Muscle of back (tissue), 11 donors: ENCODE data around the gene PRMT1. TPM values are rescaled to one million over a fixed set of nuclear protein-coding genes. Genes with fewer than 3 reads are reported as not detected.
"Not testable (repeated sequence)": the region's sequence is repeated elsewhere in the genome, so short reads cannot be mapped to it uniquely, and the experiment has no call there.

Experiments used
- DNase-seq, 3 donors: peaks; one replicate each; pipeline versions ENCODE4 v3.0.0 to v3.0.0-alpha.2; 2013
- polyA plus RNA-seq, 10 donors: library from polyadenylated mRNA; unstranded; fragments of 120-200 nt; gene quantifications; one replicate each; pipeline ENCODE4 v1.2.1, GENCODE V29; 2013; ENCODE audit not compliant: insufficient read length in 10 of 10

The PRMT1 gene
- polyA plus RNA-seq, 10 donors: 169 to 194 (median 184) TPM

GRCh38 chr19:49713236-49713845 lies 36.3 kb downstream of the PRMT1 start:
- no peak for DNase-seq

- no peak for DNase-seq
Measured at GRCh38 chr19:49716154-49716553, 39.1 kb downstream of the PRMT1 start.

GRCh38 chr19:49718511-49718910 lies 41.4 kb downstream of the PRMT1 start:
- peak in 2 of 3 donors; percentile 11 to 51 for DNase-seq

GRCh38 chr19:49718991-49719390 lies 41.9 kb downstream of the PRMT1 start:
- DNase-seq: no peak

GRCh38 chr19:49719420-49719819 lies 42.3 kb downstream of the PRMT1 start:
- not testable (repeated sequence) for DNase-seq

GRCh38 chr19:49727217-49728030 lies 50.4 kb downstream of the PRMT1 start:
- DNase-seq: peak in 2 of 3 donors; percentile 23 to 65

- DNase-seq: no peak
Measured at GRCh38 chr19:49730166-49730565, 53.1 kb downstream of the PRMT1 start.

Other genes starting within 250 kb of the PRMT1 start
- gene SLC17A7, start 235.7 kb upstream of the PRMT1 start, polyA plus RNA-seq: 1 to 10 TPM in 6 of 10 donors, under 1 TPM in 4; 0.45 to 2.0 (median 1.1) TPM
- gene PIH1D1, start 225.5 kb upstream of the PRMT1 start, polyA plus RNA-seq: 10 to 100 TPM; 34.6 to 51.9 (median 37.9) TPM
- gene ALDH16A1, start 224.0 kb upstream of the PRMT1 start, polyA plus RNA-seq: 10 to 100 TPM in 7 of 10 donors, 1 to 10 TPM in 3; 6.0 to 17.8 (median 10.6) TPM
- 1 to 10 TPM; 2.2 to 8.1 (median 3.4) TPM for gene FLT3LG, start 203.1 kb upstream of the PRMT1 start, polyA plus RNA-seq
- gene RPL13A, start 189.7 kb upstream of the PRMT1 start, polyA plus RNA-seq: 1,000 to 10,000 TPM; 3,542 to 5,037 (median 4,448) TPM
- 1,000 to 10,000 TPM; 2,415 to 3,967 (median 3,509) TPM for gene RPS11, start 180.8 kb upstream of the PRMT1 start, polyA plus RNA-seq
- 100 to 1,000 TPM; 144 to 218 (median 175) TPM for gene FCGRT, start 164.6 kb upstream of the PRMT1 start, polyA plus RNA-seq
- gene RCN3, start 149.3 kb upstream of the PRMT1 start, polyA plus RNA-seq: 10 to 100 TPM; 37.0 to 96.6 (median 55.4) TPM
- 10 to 100 TPM; 42.8 to 73.0 (median 54.0) TPM for gene NOSIP, start 96.7 kb upstream of the PRMT1 start, polyA plus RNA-seq
- under 1 TPM; 0.22 to 0.81 (median 0.57) TPM for gene PRRG2, start 96.0 kb upstream of the PRMT1 start, polyA plus RNA-seq
- 10 to 100 TPM; 12.2 to 20.5 (median 16.1) TPM for gene PRR12, start 86.1 kb upstream of the PRMT1 start, polyA plus RNA-seq
- gene RRAS, start 37.1 kb upstream of the PRMT1 start, polyA plus RNA-seq: 10 to 100 TPM; 24.2 to 35.5 (median 30.9) TPM
- gene SCAF1, start 35.1 kb upstream of the PRMT1 start, polyA plus RNA-seq: 10 to 100 TPM; 19.3 to 32.8 (median 25.3) TPM
- gene IRF3, start 11.4 kb upstream of the PRMT1 start, polyA plus RNA-seq: 10 to 100 TPM; 25.2 to 44.4 (median 33.7) TPM
- 10 to 100 TPM; 21.3 to 32.7 (median 25.3) TPM for gene BCL2L12, start 11.3 kb upstream of the PRMT1 start, polyA plus RNA-seq
- 1 to 10 TPM in 4 of 10 donors, under 1 TPM in 6; 0.47 to 1.4 (median 0.93) TPM for gene ADM5, start 12.3 kb downstream of the PRMT1 start, polyA plus RNA-seq
- gene CPT1C, start 13.8 kb downstream of the PRMT1 start, polyA plus RNA-seq: 10 to 100 TPM in 3 of 10 donors, 1 to 10 TPM in 7; 7.0 to 21.4 (median 9.7) TPM
- 1 to 10 TPM in 2 of 10 donors, under 1 TPM in 8; 0.39 to 1.2 (median 0.81) TPM for gene TSKS, start 86.0 kb downstream of the PRMT1 start, polyA plus RNA-seq
- 10 to 100 TPM; 47.9 to 61.1 (median 54.5) TPM for gene AP2A1, start 89.7 kb downstream of the PRMT1 start, polyA plus RNA-seq
- gene FUZ, start 136.0 kb downstream of the PRMT1 start, polyA plus RNA-seq: 10 to 100 TPM; 13.3 to 21.5 (median 16.0) TPM
- 10 to 100 TPM; 22.4 to 33.5 (median 29.0) TPM for gene MED25, start 141.0 kb downstream of the PRMT1 start, polyA plus RNA-seq
- gene PTOV1, start 173.9 kb downstream of the PRMT1 start, polyA plus RNA-seq: 100 to 1,000 TPM; 162 to 212 (median 191) TPM
- 10 to 100 TPM; 17.2 to 41.4 (median 26.2) TPM for gene PNKP, start 190.3 kb downstream of the PRMT1 start, polyA plus RNA-seq
- gene AKT1S1, start 200.1 kb downstream of the PRMT1 start, polyA plus RNA-seq: 10 to 100 TPM; 27.4 to 39.4 (median 32.2) TPM
- gene TBC1D17, start 200.4 kb downstream of the PRMT1 start, polyA plus RNA-seq: 10 to 100 TPM; 28.2 to 39.9 (median 31.9) TPM
- 1 to 10 TPM in 3 of 10 donors, under 1 TPM in 7; 0.46 to 1.2 (median 0.81) TPM for gene IL4I1, start 219.6 kb downstream of the PRMT1 start, polyA plus RNA-seq